ENCODE measurements around the gene ZNF385B.
A peak's percentile ranks its signal among the peaks of the same experiment; 100 is the strongest.
"Not testable (repeated sequence)": the region's sequence is repeated elsewhere in the genome, so short reads cannot be mapped to it uniquely, and the experiment has no call there.

The ZNF385B gene

GRCh38 chr2:179675435-179675834 lies 186.0 kb downstream of the ZNF385B start:
- DNase-seq, result no peak

GRCh38 chr2:179671043-179671981 lies 190.1 kb downstream of the ZNF385B start:
- no peak for DNase-seq

DNA sequence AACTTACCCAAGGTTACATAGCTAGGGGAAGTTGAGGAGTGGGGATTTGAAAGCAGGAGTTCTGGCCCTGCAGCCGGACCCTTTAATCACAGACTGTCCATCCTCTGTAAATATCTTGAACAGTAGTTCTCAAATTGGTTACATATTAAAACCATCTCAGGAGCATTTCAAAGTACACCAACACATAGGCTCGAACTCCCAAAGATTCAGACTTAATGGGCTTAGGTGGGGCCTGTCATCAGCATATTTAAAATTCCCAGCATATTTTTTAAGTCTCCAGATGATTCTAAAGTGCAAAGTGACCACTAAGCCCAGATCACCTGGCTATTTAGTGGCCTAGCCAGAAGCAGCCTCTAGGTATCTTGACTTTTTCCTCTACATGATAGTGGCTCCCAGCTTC lies 192.2 kb downstream of the ZNF385B start:
- DNase-seq, result no peak

DNA sequence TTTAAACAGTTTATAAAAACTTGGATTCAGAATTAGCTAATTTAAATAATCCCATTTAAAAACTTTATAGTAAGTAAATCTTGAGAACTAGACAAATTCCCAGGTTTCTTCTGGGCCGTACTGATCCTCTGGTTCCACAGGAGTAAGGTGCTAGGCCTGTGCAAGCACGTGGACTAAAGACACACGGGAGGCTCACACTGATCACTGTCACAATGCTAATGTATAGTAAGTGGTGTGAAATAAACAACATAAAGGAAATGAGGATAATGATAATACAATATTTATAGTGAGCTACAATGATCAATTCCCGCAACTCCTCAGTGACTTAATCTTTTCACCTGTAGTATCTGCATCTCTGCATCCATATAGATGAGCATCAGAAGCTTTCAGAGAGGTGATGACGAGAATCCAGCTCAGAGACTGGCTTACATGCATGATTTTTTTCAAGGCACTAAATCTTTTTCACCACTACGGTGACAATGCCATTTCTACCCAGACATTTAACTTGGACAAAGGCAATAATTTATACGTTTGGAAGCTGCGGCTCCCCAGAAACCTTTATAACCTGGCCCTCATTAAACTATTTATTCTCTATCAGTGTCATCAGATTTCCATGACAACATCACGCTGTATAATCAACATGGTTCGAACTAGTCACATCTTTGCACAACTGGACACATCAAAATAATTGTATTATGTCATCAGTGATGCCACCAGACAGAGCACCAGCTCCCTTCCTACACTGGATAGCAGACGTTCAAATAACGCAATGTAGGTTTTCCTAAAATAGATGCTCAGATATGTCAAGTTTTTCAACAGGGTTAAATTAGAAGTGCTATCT lies 196.2 kb downstream of the ZNF385B start:
- no peak for DNase-seq

DNA sequence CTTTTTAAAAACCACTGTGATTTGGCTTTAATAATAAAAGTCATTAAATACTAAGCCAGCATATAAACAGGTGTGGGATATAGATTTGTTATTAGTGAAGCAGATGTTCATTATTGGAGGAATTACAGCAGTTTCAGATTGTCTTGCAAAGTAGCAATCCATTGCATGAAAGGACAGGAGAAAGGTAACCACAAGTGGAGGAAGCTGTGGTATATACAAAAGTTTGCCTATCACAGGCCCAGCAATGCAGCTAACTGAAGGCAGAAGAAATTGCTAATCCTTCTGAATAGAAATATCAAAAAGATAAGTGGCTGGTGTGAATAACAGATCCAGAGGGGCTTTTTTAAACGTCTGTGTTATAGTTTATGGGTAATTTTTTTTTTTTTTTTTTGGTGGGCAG lies 199.4 kb downstream of the ZNF385B start:
- DNase-seq, result no peak

- no peak for DNase-seq
Measured at GRCh38 chr2:179657068-179657595, 204.3 kb downstream of the ZNF385B start.

GRCh38 chr2:179655627-179656026 lies 205.8 kb downstream of the ZNF385B start:
- DNase-seq, result peak; percentile 68

GRCh38 chr2:179654806-179655205 lies 206.6 kb downstream of the ZNF385B start:
- no peak for DNase-seq

DNA sequence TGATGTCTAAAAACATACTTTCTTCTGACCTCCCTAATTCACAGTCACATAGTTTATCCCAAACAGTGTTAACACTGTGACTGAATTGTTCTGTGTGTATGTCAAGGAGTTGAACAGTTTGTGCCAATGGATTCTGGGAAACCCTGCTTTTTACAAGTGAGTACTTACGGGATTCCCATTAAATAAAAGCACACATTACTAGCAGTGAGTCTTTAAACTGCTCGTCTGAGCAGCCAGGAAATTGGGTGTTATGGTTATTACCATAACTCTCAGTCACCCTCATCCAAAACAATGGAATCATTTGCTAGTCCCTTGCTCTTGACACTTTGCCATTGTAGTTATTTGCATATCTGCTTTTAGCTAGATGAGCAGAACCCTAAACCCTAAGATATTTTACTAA lies 209.1 kb downstream of the ZNF385B start:
- DNase-seq, result no peak

GRCh38 chr2:179650420-179650819 lies 211.0 kb downstream of the ZNF385B start:
- DNase-seq, result no peak

GRCh38 chr2:179646862-179647587 lies 214.4 kb downstream of the ZNF385B start:
- no peak for DNase-seq

GRCh38 chr2:179646173-179646769 lies 215.1 kb downstream of the ZNF385B start:
- no peak for DNase-seq

- DNase-seq, result no peak
Measured at GRCh38 chr2:179645047-179645446, 216.4 kb downstream of the ZNF385B start.

GRCh38 chr2:179642462-179642861 lies 218.9 kb downstream of the ZNF385B start:
- DNase-seq, result no peak

DNA sequence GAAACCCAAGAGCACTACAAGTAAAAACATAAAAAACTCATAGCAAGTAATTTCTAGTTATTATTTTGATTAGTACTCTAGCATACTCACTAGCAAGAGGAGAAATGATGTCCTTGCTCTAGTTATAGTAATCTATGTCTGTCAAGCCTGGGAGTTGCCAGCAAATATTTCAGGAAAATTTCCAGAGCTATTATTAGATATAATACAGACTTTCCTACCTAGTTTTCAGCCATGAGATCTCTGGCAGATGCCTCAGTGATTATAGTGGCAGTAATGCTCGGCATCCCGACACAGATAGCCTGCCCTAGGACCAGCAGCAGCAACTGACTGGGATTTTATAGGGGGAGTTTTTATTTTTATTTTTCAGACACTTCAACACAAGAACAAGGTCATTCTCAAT lies 224.4 kb downstream of the ZNF385B start:
- no peak for DNase-seq

DNA sequence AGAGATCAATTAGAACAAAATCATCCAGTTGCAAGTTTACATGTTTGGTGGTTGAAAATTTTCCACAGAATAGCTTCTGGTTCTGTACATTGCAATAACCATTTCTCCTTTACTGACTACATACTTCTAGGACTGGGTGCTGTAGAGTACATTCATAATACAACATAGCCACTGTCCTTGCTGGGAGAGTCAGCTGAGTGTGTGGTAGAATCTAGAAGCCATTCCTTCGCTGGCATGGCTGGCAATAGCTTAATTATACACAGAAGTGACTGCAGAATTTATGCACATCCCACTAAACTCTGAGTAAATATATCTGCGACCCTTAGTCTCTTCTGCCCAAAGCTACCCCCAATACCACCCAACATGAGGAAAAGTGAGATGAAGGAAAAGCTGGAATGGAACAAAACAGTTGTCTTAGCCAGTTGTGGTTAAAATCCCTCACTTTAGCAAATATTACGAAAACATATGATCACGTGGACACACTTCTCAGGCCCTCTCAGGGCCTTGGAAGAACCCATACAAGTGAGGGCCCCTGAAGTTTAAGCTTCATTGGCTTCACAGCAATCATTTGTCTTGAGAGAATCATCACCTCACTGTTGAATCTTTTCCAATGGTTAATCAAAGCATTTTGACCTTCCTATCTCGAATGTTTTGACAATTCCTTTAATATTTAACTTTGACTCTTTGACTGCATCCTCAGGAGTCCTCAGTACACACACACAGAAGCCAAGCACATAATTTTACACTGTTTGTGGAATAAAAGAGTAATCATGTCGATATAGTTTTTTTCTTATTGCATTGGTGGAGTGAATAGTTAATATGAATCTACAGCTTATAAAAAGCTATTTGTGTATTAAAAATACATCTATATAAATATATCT lies 225.1 kb downstream of the ZNF385B start:
- DNase-seq, result no peak

DNA sequence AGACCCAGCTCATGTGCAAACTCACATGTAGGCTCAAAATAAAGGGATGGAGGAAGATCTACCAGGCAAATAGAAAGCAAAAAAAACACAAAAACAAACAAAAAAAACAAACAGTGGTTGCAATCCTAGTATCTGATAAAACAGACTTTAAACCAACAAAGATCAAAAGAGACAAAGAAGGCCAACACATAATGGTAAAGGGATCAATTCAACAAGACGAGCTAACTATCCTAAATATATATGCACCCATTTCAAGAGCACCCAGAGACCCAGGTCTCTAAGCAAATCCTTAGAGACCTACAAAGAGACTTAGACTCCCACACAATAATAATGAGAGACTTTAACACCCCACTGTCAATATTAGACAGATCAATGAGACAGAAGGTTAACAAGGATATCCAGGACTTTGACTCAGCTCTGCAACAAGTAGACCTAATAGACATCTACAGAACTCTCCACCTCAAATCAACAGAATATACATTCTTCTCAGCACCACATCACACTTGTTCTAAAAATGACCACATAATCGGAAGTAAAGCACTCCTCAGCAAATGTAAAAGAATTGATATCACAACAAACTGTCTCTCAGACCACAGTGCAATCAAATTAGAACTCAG lies 229.5 kb downstream of the ZNF385B start:
- DNase-seq, result not testable (repeated sequence)

- not testable (repeated sequence) for DNase-seq
Measured at GRCh38 chr2:179629776-179630175, 231.6 kb downstream of the ZNF385B start.

GRCh38 chr2:179626261-179626660 lies 235.2 kb downstream of the ZNF385B start:
- peak; percentile 25 for DNase-seq

GRCh38 chr2:179622635-179623300 lies 238.6 kb downstream of the ZNF385B start:
- DNase-seq, result no peak

All from fibroblast of skin of right quadriceps (primary cell).